ENCODE data around the gene ZDHHC17.

ZDHHC17 gene

GRCh38 chr12:76879710-76880518, 116.0 kb downstream of the ZDHHC17 start:
- peak; percentile 14 for DNase-seq

- DNase-seq, result no peak
These were observed 116.7 kb downstream of the ZDHHC17 start for GRCh38 chr12:76880519-76881023.

- no peak for DNase-seq
These were observed 117.2 kb downstream of the ZDHHC17 start for GRCh38 chr12:76881142-76881541.

- no peak for DNase-seq
These were observed 118.5 kb downstream of the ZDHHC17 start for GRCh38 chr12:76882367-76882766.

- DNase-seq, result no peak
These were observed 119.2 kb downstream of the ZDHHC17 start for GRCh38 chr12:76883151-76883550.

- peak; percentile 25 for DNase-seq
These were observed 119.9 kb downstream of the ZDHHC17 start for GRCh38 chr12:76883811-76884210.

GRCh38 chr12:76888775-76889174, 124.9 kb downstream of the ZDHHC17 start:
- DNase-seq, result no peak

- no peak for DNase-seq
These were observed 126.5 kb downstream of the ZDHHC17 start for GRCh38 chr12:76890151-76891143.

- no peak for DNase-seq
These were observed 127.7 kb downstream of the ZDHHC17 start for GRCh38 chr12:76891609-76892008.

GRCh38 chr12:76895796-76896195, 131.9 kb downstream of the ZDHHC17 start:
- DNase-seq, result no peak

- DNase-seq, result no peak
These were observed 132.4 kb downstream of the ZDHHC17 start for GRCh38 chr12:76896274-76896673.

GRCh38 chr12:76898442-76898841, 134.5 kb downstream of the ZDHHC17 start:
- no peak for DNase-seq

GRCh38 chr12:76899522-76899921, 135.6 kb downstream of the ZDHHC17 start:
- DNase-seq, result no peak

GRCh38 chr12:76901628-76902380, 137.9 kb downstream of the ZDHHC17 start:
- no peak for DNase-seq

All from NCI-H2171 treated with DMSO at 0.1 percent for 48 hours (cell line).